ENCODE data around the gene TLK1. TPM values are rescaled to one million over a fixed set of nuclear protein-coding genes. Genes with fewer than 3 reads are reported as not detected.

TLK1 gene
- polyA plus RNA-seq, 1 donor from 2014 or later = 33.1 TPM

DNA sequence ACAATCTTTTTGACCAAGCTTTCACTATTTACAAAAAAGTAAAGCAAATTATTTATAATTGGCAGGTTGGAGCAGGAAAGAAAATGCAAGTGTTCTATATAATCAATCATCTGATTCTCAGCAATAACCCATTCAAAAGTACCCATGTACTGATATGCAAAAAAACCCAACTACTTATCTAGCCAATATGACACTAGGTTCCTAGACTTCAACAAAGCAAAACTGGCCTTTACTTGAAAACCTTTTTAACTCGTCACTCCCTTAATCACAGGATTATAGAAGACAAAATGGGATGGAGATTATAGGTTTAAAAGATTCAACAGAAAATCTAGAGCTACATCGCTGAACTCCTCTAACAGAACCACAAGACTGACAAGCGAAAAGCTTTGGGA, 3.6 kb downstream of the TLK1 start:
- H3K79me2 ChIP-seq (replicated peaks; ENCODE audit: insufficient read depth, low read length) = peaks cover 67% of the 10 kb centered on the region
- H3K27ac ChIP-seq (ENCODE audit: low read length) = no peak overlapping the region
- no peaks in the 10 kb centered on the region for H3K9me2 ChIP-seq (ENCODE audit: insufficient read depth, low read length)
- H3K27me3 ChIP-seq (ENCODE audit: insufficient read depth, low read depth, low read length) = no peaks in the 10 kb centered on the region
- TF ChIP-seq TAF1 (IDR thresholded peaks at IDR 0.05; ENCODE audit: low read depth) = no peak
- no peak for TF ChIP-seq REST (IDR thresholded peaks at IDR 0.05; ENCODE audit: borderline replicate concordance)
- no peak for TF ChIP-seq RAD21 (conservative IDR thresholded peaks at IDR 0.05)
- no peak for TF ChIP-seq EP300 (conservative IDR thresholded peaks at IDR 0.05; ENCODE audit: poor library complexity, severe bottlenecking)
- TF ChIP-seq EZH2 (IDR thresholded peaks at IDR 0.05; ENCODE audit: borderline replicate concordance, insufficient read depth, low read length, poor library complexity, severe bottlenecking) = no peak
- no peak for TF ChIP-seq MXI1 (conservative IDR thresholded peaks at IDR 0.05; ENCODE audit: poor library complexity, severe bottlenecking)
- no peak for TF ChIP-seq CTCF (IDR thresholded peaks at IDR 0.05; ENCODE audit: poor library complexity, severe bottlenecking)
- TF ChIP-seq POLR2AphosphoS5 (IDR thresholded peaks at IDR 0.05) = no peak
- TF ChIP-seq SMC3 (conservative IDR thresholded peaks at IDR 0.05; ENCODE audit: poor library complexity) = no peak
- H3K9me3 ChIP-seq (ENCODE audit: low read length) = no peaks in the 10 kb centered on the region
- no peak overlapping the region for H3K9ac ChIP-seq (ENCODE audit: low read length)
- no peaks in the 10 kb centered on the region for H3F3A ChIP-seq (ENCODE audit: insufficient read depth, low read length, poor library complexity, severe bottlenecking)
- H3K36me3 ChIP-seq (ENCODE audit: insufficient read depth, low read length) = no peaks in the 10 kb centered on the region
- peak overlapping the region; percentile 88 for H3K4me3 ChIP-seq (ENCODE audit: low read length)
- H4K20me1 ChIP-seq (ENCODE audit: insufficient read depth) = peaks cover 3% of the 10 kb centered on the region
- no peak overlapping the region for H2AFZ ChIP-seq (ENCODE audit: low read depth, low read length)
- peak overlapping the region; percentile 84 for H3K4me2 ChIP-seq (ENCODE audit: low read length)

DNA sequence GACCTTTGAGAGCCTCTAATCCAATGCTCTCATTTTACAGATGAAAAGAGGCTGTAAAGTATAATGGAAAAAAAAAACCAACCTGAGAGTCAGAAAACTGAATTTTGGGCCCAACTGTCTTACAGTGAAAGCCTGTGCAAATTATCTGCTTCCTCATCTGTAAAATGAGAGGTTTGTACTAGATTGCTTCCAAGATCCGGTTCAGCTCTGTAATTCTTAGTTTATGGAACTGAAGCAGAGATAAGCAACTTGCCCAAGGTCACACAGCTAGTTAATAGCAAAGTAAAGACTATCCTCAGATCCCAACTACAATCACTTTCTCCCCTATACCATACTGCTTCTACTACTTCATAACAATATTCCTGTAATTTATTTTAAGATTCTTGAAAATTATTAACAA, 6.3 kb downstream of the TLK1 start:
- no peak overlapping the region for H3K9ac ChIP-seq (ENCODE audit: low read length)
- H3K4me2 ChIP-seq (ENCODE audit: low read length) = no peak overlapping the region
- no peaks in the 10 kb centered on the region for H3K27me3 ChIP-seq (ENCODE audit: insufficient read depth, low read depth, low read length)
- H3K36me3 ChIP-seq (ENCODE audit: insufficient read depth, low read length) = no peaks in the 10 kb centered on the region
- H3F3A ChIP-seq (ENCODE audit: insufficient read depth, low read length, poor library complexity, severe bottlenecking) = no peaks in the 10 kb centered on the region
- H3K9me3 ChIP-seq (ENCODE audit: low read length) = no peaks in the 10 kb centered on the region
- no peak overlapping the region for H3K4me3 ChIP-seq (ENCODE audit: low read length)
- H2AFZ ChIP-seq (ENCODE audit: low read depth, low read length) = no peak overlapping the region
- no peak for TF ChIP-seq RAD21 (conservative IDR thresholded peaks at IDR 0.05)
- no peak for TF ChIP-seq POLR2AphosphoS5 (IDR thresholded peaks at IDR 0.05)
- no peak for TF ChIP-seq SMC3 (conservative IDR thresholded peaks at IDR 0.05; ENCODE audit: poor library complexity)
- TF ChIP-seq CTCF (IDR thresholded peaks at IDR 0.05; ENCODE audit: poor library complexity, severe bottlenecking) = no peak
- no peak for TF ChIP-seq EZH2 (IDR thresholded peaks at IDR 0.05; ENCODE audit: borderline replicate concordance, insufficient read depth, low read length, poor library complexity, severe bottlenecking)
- TF ChIP-seq EP300 (conservative IDR thresholded peaks at IDR 0.05; ENCODE audit: poor library complexity, severe bottlenecking) = no peak
- H3K27ac ChIP-seq (ENCODE audit: low read length) = no peak overlapping the region
- H3K79me2 ChIP-seq (replicated peaks; ENCODE audit: insufficient read depth, low read length) = peaks cover 94% of the 10 kb centered on the region
- peaks cover 3% of the 10 kb centered on the region for H4K20me1 ChIP-seq (ENCODE audit: insufficient read depth)
- H3K9me2 ChIP-seq (ENCODE audit: insufficient read depth, low read length) = no peaks in the 10 kb centered on the region

All from neural cell (in vitro differentiated cells).